Keratinocyte (primary cell): ENCODE data around the gene LDLR. TPM values are rescaled to one million over a fixed set of nuclear protein-coding genes. Genes with fewer than 3 reads are reported as not detected.

Source experiments
- DNase-seq: peaks from one replicate; pipeline ENCODE4 v3.0.0-alpha.2; 2011; ENCODE audit warnings: low read depth, missing footprints, low spot score
- FAIRE-seq: peaks from 2 replicates; lab custom pipeline; 2011; peaks lifted over from hg19 to GRCh38; lab: Jason Lieb, UNC
- H2AFZ ChIP-seq: 2 replicates; pipeline ENCODE4 v1.6.0; 2012; ENCODE audit warnings: low read length, control low read depth, inconsistent platforms; ENCODE audit not compliant: control insufficient read depth
- H3K27ac ChIP-seq: 2 replicates; pipeline ENCODE4 v1.5.1; 2011; ENCODE audit warnings: low read length; ENCODE audit not compliant: control insufficient read depth, insufficient read depth
- H3K27me3 ChIP-seq: 3 replicates; pipeline ENCODE4 v1.6.0; 2011; ENCODE audit warnings: low read length; ENCODE audit not compliant: control insufficient read depth, insufficient read depth; ENCODE audit errors: extremely low read depth
- H3K36me3 ChIP-seq, 2 experiments: 2 replicates in 1 of 2; 3 replicates in 1 of 2; pipeline ENCODE4 v1.5.1; 2011; ENCODE audit warnings: low read length in 2 of 2, mild to moderate bottlenecking in 1 of 2; ENCODE audit not compliant: control insufficient read depth in 2 of 2, insufficient read depth in 2 of 2; ENCODE audit errors: extremely low read depth in 1 of 2
- H3K4me1 ChIP-seq: 3 replicates; pipeline ENCODE4 v1.5.1; 2011; ENCODE audit warnings: low read length; ENCODE audit not compliant: control insufficient read depth, insufficient read depth; ENCODE audit errors: extremely low read depth
- H3K4me2 ChIP-seq: 3 replicates; pipeline ENCODE4 v1.6.0; 2011; ENCODE audit warnings: low read depth, low read length; ENCODE audit not compliant: control insufficient read depth, insufficient read depth; ENCODE audit errors: extremely low read depth
- H3K4me3 ChIP-seq, 3 experiments: fragments of 200-600 bp in 1 of 3; sonication (generic) in 1 of 3; 2 replicates in 2 of 3; 3 replicates in 1 of 3; pipeline ENCODE4 v1.5.1; 2011 to 2016; ENCODE audit warnings: low read length in 3 of 3, mild to moderate bottlenecking in 3 of 3, control low read depth in 2 of 3, inconsistent platforms in 1 of 3, low read depth in 1 of 3, mixed read lengths in 1 of 3, mixed run types in 1 of 3, moderate library complexity in 1 of 3; ENCODE audit not compliant: control insufficient read depth in 2 of 3, insufficient read depth in 2 of 3; ENCODE audit errors: extremely low read depth in 1 of 3
- H3K79me2 ChIP-seq: 2 replicates; pipeline ENCODE4 v1.6.0; 2012; ENCODE audit warnings: low read length; ENCODE audit not compliant: control insufficient read depth, insufficient read depth
- H3K9ac ChIP-seq: 3 replicates; pipeline ENCODE4 v1.6.0; 2011; ENCODE audit warnings: low read length; ENCODE audit not compliant: control insufficient read depth, insufficient read depth; ENCODE audit errors: extremely low read depth
- H3K9me1 ChIP-seq: 3 replicates; pipeline ENCODE4 v1.6.0; 2011; ENCODE audit warnings: low read length; ENCODE audit not compliant: control insufficient read depth, insufficient read depth; ENCODE audit errors: extremely low read depth
- H3K9me3 ChIP-seq: 2 replicates; pipeline ENCODE4 v1.5.1; 2012; ENCODE audit warnings: low read depth, low read length; ENCODE audit not compliant: control insufficient read depth
- H4K20me1 ChIP-seq: 3 replicates; pipeline ENCODE4 v1.6.0; 2011; ENCODE audit warnings: low read length; ENCODE audit not compliant: control insufficient read depth, insufficient read depth; ENCODE audit errors: extremely low read depth
- EZH2 ChIP-seq: IDR thresholded peaks from one replicate; pipeline ENCODE4 v1.6.1; 2012; ENCODE audit warnings: inconsistent platforms, mild to moderate bottlenecking, low read length, moderate library complexity
- dilution Hi-C: fragments of 300-500 bp; cut with MboI; formaldehyde crosslinking; loops from one replicate; pipeline ENCODE4 v1.7.0; 2020; ENCODE audit warnings: low sequenced_read_pairs; ENCODE audit not compliant: extremely low pct_ligation_motif_present
- polyA plus RNA-seq, 5 experiments: library from polyadenylated mRNA; depleted of rRNA in 3 of 5; stranded (reverse) in 3 of 5; stranded (forward) in 1 of 5; unstranded in 1 of 5; fragments of >200 nt; gene quantifications; 1 replicate in 1 of 5; 2 replicates in 3 of 5; 3 replicates in 1 of 5; pipeline versions ENCODE4 v1.2.1 to v1.2.3, GENCODE V29; 2011 to 2012; ENCODE audit warnings: missing spikeins in 2 of 5, low read depth in 1 of 5, low replicate concordance in 1 of 5
- TF ChIP-seq, protein P1 (sequence below), 3 experiments: IDR thresholded peaks in 1 of 3; conservative IDR thresholded peaks in 1 of 3; optimal IDR thresholded peaks in 1 of 3; 2 replicates in 2 of 3; 3 replicates in 1 of 3; pipeline versions ENCODE3 to v1.5.1; 2011; ENCODE audit warnings: low read length in 3 of 3, mild to moderate bottlenecking in 3 of 3, moderate library complexity in 2 of 3, control low read depth in 1 of 3, inconsistent platforms in 1 of 3; ENCODE audit not compliant: insufficient read depth in 2 of 3; ENCODE audit errors: extremely low read depth in 1 of 3

The LDLR gene
- polyA plus RNA-seq, 1 donor (not counting 4 experiments of a cell fraction or from before 2014, with no cell fraction given), result 241 TPM

- dilution Hi-C loops, result no loop called here
- DNase-seq (no peak), FAIRE-seq (no peak)
- no peaks in the 10 kb centered on the region for H3K9me1 ChIP-seq
- no peak overlapping the region for H3K4me2 ChIP-seq
- no peak overlapping the region for H2AFZ ChIP-seq
- peaks cover 12% of the 10 kb centered on the region for H3K4me1 ChIP-seq
- H3K9me3 ChIP-seq, result no peaks in the 10 kb centered on the region
- H4K20me1 ChIP-seq, result no peaks in the 10 kb centered on the region
- no peaks in the 10 kb centered on the region for H3K79me2 ChIP-seq
- no peaks in the 10 kb centered on the region for H3K27me3 ChIP-seq
- H3K4me3 ChIP-seq, result no peak overlapping the region
- H3K27ac ChIP-seq, result no peak overlapping the region
- H3K36me3 ChIP-seq, result peaks cover 14 to 33% of the 10 kb centered on the region in 2 experiments
- no peak for TF ChIP-seq EZH2
- TF ChIP-seq, protein P1, sequence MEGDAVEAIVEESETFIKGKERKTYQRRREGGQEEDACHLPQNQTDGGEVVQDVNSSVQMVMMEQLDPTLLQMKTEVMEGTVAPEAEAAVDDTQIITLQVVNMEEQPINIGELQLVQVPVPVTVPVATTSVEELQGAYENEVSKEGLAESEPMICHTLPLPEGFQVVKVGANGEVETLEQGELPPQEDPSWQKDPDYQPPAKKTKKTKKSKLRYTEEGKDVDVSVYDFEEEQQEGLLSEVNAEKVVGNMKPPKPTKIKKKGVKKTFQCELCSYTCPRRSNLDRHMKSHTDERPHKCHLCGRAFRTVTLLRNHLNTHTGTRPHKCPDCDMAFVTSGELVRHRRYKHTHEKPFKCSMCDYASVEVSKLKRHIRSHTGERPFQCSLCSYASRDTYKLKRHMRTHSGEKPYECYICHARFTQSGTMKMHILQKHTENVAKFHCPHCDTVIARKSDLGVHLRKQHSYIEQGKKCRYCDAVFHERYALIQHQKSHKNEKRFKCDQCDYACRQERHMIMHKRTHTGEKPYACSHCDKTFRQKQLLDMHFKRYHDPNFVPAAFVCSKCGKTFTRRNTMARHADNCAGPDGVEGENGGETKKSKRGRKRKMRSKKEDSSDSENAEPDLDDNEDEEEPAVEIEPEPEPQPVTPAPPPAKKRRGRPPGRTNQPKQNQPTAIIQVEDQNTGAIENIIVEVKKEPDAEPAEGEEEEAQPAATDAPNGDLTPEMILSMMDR (optimal IDR thresholded peaks at IDR 0.05 in 1 of 3, IDR thresholded peaks at IDR 0.05 in 1 of 3, conservative IDR thresholded peaks at IDR 0.05 in 1 of 3; ENCODE audit: extremely low read depth in 1 of 3, insufficient read depth in 2 of 3, low read length in 3 of 3), result no peak
- H3K9ac ChIP-seq, result no peak overlapping the region
These were observed 43.7 kb upstream of the LDLR start for GRCh38 chr19:11045536-11045935.

DNA sequence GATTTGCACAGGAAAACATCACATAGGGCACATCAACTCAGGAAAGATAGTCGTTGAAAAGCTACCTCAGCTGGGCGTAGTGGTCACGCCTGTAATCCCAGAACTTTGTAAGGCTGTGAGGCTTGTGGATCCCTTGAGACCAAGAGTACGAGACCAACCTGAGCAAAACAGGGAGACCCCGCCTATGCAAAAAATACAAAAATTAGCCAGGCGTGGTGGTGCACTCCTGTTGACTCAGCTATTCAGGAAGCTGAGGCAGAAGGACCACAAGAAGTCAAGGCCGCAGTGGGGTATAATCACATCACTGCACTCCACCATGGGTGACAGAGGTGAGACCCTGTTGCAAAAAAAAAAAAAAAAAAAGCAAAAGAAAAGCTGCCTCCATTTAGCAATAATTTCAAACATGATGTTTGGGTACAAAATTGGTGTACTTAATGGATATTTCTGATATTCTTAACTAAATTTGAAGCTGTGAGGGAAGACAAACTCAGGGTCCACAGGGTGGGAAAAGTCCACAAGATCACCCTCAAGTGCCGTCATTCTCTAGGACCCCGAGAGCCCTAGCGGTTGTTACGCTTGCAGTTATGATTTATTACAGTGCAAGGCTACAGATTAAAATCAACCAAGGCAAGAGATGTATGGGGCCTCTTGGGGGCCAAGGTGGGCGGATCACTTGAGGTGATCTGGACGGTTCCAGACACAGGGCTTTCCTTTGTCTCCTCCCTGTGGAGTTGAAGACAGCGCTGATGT lies 42.5 kb upstream of the LDLR start:
- Histone ChIP-seq H3K4me3 (no peak overlapping the region), H3K79me2 (no peaks in the 10 kb centered on the region), H4K20me1 (no peaks in the 10 kb centered on the region), H3K9me3 (no peaks in the 10 kb centered on the region), H3K4me2 (no peak overlapping the region), H3K4me1 (peaks cover 12% of the 10 kb centered on the region), H3K36me3 (peaks cover 11 to 35% of the 10 kb centered on the region in 2 experiments), H3K9me1 (no peaks in the 10 kb centered on the region), H2AFZ (no peak overlapping the region), H3K27ac (no peak overlapping the region), H3K27me3 (no peaks in the 10 kb centered on the region), H3K9ac (no peak overlapping the region)
- DNase-seq, result no peak
- dilution Hi-C loops, result no loop called here
- TF ChIP-seq, protein P1 (optimal IDR thresholded peaks at IDR 0.05 in 1 of 3, IDR thresholded peaks at IDR 0.05 in 1 of 3, conservative IDR thresholded peaks at IDR 0.05 in 1 of 3; ENCODE audit: extremely low read depth in 1 of 3, insufficient read depth in 2 of 3, low read length in 3 of 3), result no peak
- TF ChIP-seq EZH2, result no peak
- FAIRE-seq, result no peak
